Tongue (tissue), 2 donors: ENCODE results near the gene CDK16. TPM values are rescaled to one million over a fixed set of nuclear protein-coding genes. Genes with fewer than 3 reads are reported as not detected.

Experiments
- DNase-seq: peaks from one replicate; pipeline ENCODE4 v3.0.0-alpha.2; 2015
- total RNA-seq: library from RNA; depleted of rRNA; stranded (reverse); fragments of >200 nt; gene quantifications from one replicate; pipeline ENCODE4 v1.2.3, GENCODE V29; 2014

Gene CDK16
- total RNA-seq, 1 donor from 2014 or later: 116 TPM

- no peak for DNase-seq
These were observed 32.3 kb upstream of the CDK16 start for GRCh38 chrX:47186096-47186740.

- no peak for DNase-seq
These were observed 31.3 kb upstream of the CDK16 start for GRCh38 chrX:47187106-47187677.

DNA sequence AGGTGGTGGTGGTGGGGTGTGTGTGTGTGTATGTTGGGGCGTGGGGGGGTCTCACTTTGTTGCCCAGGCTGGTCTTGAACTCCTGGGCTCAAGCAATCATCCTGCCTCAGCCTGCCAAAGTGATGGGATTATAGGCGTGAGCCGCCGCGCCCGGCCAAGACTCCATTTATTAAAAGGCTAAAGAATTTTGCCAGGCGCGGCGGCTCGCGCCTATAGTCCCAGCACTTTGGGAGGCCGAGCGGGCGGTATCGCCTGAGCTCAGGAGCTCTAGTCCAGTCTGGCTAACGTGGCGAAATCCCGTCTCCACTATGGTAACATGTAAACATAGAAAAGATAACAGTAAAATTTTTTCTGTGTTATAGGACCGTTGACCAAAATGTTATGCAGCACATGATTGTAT, 28.6 kb upstream of the CDK16 start:
- DNase-seq: no peak

GRCh38 chrX:47190445-47191269, 27.8 kb upstream of the CDK16 start:
- peak; percentile 94 for DNase-seq

DNA sequence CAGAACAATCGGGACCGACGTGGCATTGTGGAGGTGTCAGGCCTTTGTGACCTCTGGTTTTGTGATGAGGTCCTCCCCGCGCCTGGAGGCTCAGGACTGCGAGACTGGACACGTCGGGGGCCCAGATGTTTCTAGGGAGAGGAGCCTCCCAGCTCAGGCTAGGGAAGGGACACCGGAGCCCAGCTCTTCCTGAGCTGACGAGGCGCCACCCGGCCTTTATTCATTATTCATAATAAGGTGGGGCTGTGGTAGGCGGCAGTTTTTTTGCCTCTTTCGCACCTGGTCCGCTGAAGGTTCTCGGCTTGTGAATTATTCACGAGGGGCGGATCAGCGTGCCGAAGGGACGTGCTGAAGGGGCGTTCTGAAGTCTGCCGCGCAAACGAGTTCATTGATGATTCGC, 27.1 kb upstream of the CDK16 start:
- peak; percentile 13 for DNase-seq

- DNase-seq: no peak
These were observed 26.6 kb upstream of the CDK16 start for GRCh38 chrX:47191806-47192401.

- peak; percentile 96 for DNase-seq
These were observed 24.8 kb upstream of the CDK16 start, which contains the start of gene UBA1 for GRCh38 chrX:47193475-47194193. UBA1 (plus strand) TSS chrX:47193829; CDS start chrX:47198803, 4,974 bp downstream.

DNA sequence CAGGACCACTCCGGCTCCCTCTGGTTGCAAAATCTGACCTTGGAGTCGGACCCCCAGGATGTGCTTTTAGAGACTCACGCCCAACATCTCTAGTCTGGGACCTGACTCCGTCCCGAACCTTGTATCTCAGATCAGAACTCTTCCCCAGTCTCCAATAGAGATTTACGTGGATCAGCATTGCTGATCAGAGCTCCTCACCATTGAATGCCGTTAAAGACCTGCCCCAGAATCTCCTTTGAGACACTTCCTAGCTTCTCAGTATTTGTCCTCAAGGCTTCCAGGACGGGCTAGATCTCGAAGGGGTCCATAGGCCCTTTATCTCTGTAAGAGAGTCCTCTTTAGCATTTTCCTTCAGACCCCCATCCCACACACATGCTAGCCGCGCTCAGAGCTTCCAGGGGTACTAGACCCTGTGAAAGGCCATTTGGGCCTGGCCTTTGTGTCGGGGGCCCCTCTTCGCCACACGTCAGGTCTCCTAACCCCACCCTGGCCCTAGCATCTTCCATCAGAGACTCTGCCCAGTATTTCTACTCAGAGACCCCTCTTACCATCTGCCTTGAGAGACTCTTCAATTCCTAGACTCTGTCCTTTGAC, 24.2 kb upstream of the CDK16 start:
- DNase-seq: no peak

GRCh38 chrX:47196098-47196497, 22.4 kb upstream of the CDK16 start:
- no peak for DNase-seq

DNA sequence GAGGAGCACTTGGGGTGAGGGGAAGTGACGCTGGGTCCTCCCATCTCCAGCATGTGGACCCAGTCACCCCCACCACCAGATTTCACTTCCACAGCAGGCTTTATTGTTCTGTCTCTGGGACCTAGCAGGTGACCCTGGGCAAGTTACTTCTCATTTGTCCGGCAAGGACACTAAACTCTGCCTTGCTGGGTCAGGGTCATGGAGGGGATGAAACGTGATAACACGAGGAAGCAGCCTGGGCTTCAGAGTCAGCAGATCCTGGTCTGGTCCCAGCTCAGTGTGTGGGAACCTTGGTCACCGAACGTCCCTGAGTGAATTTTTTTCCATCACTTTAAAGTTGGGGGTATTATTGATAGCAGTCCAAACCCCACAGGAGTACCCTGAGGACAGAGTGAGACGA, 21.0 kb upstream of the CDK16 start:
- DNase-seq: no peak

GRCh38 chrX:47198026-47198686, 20.3 kb upstream of the CDK16 start:
- no peak for DNase-seq

DNA sequence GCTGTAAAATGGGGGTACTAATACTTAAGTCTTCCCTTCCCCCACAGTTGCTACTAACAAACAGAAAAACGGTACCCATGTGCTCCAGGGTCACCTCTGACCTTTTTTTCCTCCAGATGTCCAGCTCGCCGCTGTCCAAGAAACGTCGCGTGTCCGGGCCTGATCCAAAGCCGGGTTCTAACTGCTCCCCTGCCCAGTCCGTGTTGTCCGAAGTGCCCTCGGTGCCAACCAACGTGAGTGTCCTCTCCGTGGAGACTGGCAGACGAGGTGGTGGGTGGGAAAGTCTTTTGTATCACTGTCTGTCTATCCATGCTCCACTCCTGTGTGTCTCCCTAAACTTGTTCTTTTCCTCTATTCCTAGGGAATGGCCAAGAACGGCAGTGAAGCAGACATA, 19.8 kb upstream of the CDK16 start:
- DNase-seq: no peak

DNA sequence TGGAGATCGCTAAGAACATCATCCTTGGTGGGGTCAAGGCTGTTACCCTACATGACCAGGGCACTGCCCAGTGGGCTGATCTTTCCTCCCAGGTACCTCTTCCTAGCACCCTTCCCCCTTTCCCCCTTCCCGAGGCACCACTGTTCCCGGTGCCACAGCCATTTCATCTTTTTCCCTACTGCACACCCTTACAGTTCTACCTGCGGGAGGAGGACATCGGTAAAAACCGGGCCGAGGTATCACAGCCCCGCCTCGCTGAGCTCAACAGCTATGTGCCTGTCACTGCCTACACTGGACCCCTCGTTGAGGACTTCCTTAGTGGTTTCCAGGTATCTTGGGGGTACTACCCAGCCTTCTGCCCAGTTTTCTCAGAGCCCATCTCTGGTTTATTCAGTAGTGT, 19.2 kb upstream of the CDK16 start:
- no peak for DNase-seq

DNA sequence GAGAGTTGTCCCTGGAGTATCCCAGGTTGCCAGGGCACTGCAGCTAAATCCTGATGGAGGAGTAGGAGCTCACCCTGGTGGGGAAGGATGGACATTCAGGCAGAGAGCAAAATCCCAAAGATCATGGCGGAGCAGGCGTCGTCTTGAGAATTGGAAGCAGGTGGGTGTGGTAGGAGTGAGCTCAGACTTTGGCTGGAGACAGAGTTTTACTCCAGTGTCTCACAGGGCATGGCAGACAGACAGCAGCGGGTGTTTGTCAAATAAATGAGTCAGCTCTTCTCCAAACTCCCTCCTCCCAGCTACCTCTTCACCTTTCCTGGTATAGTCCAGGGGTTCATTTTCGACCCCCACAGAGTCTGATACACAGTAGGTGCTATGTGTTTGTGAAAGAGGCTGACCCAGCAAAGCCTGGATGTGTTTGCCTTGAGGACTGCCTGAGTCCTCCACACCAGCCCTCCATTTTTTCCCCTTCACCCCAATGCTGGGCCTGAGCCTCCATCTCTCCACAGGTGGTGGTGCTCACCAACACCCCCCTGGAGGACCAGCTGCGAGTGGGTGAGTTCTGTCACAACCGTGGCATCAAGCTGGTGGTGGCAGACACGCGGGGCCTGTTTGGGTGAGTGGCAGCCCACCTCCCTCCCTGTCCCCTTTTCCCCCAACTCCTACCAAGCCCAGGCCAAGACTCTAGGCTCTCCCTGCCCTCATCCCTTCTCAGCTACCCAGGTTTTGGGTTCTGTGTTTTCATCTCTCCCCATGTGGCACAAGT, 17.9 kb upstream of the CDK16 start:
- peak; percentile 48 for DNase-seq

DNA sequence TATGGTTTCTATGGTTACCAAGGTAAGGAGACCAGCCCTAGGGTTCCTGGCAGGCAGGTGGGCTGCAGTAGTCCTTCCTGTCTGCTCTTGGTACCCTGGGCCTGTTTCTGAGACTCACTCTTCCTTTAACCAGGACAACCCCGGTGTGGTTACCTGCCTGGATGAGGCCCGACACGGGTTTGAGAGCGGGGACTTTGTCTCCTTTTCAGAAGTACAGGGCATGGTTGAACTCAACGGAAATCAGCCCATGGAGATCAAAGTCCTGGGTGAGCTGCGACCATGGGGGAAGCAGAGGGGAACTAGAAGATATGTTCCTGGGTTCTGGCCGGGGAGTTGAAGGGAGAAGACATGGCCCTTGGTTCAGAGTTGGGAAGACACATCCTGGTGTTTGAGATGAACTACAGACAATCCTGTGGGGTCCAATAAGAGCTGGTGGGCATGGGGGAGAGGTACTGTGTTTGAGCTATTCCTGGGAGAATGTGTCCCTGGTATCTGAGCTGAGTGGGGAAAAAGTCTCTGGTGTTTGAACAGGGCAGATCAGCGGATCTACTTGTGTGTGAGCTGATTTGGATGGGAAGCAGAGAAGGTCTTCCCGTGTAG, 17.0 kb upstream of the CDK16 start:
- DNase-seq: no peak

- no peak for DNase-seq
These were observed 16.2 kb upstream of the CDK16 start for GRCh38 chrX:47202316-47202715.

- no peak for DNase-seq
These were observed 15.6 kb upstream of the CDK16 start for GRCh38 chrX:47202877-47203276.

DNA sequence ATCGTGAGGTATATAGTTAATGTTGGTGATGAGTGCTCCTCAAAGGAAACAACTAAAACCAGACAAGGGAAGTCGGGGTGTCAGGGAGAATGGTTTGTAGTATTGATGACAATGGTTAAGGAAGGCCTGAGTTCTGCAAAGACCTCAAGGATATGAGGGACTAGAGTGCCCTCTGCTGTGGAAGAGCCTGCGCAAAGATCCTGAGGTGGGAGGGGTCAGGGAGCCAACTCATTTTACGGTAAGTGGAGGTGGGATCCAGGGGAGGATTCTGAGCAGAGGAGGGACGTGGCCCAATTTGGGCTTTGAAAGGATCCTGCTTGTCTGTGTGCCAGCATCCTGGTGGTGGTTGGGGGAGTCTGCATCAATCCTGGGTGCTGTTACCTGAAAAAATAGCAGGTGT, 13.5 kb upstream of the CDK16 start:
- DNase-seq: no peak

DNA sequence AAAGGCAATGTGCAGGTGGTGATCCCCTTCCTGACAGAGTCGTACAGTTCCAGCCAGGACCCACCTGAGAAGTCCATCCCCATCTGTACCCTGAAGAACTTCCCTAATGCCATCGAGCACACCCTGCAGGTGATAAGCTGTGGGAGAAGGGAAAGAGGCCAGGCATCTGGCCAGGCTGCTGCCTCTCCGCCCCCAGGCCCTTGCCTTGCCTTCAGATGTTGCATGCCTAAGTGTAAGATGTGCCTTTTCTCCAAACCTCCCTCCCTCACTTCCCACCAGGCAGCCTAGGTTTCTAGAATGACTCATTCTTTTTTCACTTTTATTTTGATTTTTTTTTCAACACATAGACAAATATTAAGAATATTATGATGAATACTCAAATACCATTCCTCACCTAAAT, 12.2 kb upstream of the CDK16 start:
- DNase-seq: no peak

GRCh38 chrX:47208108-47208507, 10.4 kb upstream of the CDK16 start:
- no peak for DNase-seq
